K562 (cell line): Measurements from ENCODE around the gene EZH2. TPM values are rescaled to one million over a fixed set of nuclear protein-coding genes. Genes with fewer than 3 reads are reported as not detected.

Experiments
- ATF1 ChIP-seq, 2 experiments: fragments of 450-650 bp in 1 of 2; IDR thresholded peaks; 2 replicates each; pipeline ENCODE4 v1.6.1; 2016; ENCODE audit warnings: missing compliant biosample characterization in 1 of 2, missing genetic modification characterization in 1 of 2
- CCNT2 ChIP-seq: IDR thresholded peaks from 2 replicates; pipeline ENCODE4 v1.6.1; 2011; ENCODE audit warnings: borderline replicate concordance, low read depth, mild to moderate bottlenecking, moderate library complexity, mixed read lengths, low read length; ENCODE audit not compliant: insufficient read length; ENCODE audit errors: extremely low read depth
- E2F8 ChIP-seq: fragments of 450-650 bp; IDR thresholded peaks from 2 replicates; pipeline ENCODE4 v1.7.1; 2018; ENCODE audit warnings: mild to moderate bottlenecking, low read depth; ENCODE audit not compliant: partially characterized antibody
- GATAD2A ChIP-seq: fragments of 450-650 bp; IDR thresholded peaks from 2 replicates; pipeline ENCODE4 v1.6.1; 2017
- JUND ChIP-seq, 2 experiments: IDR thresholded peaks; 2 replicates in 1 of 2; 3 replicates in 1 of 2; pipeline ENCODE4 v1.6.1; 2011; ENCODE audit warnings: borderline replicate concordance in 2 of 2, low read depth in 2 of 2, low read length in 2 of 2, improper control_type of control experiment in 1 of 2, missing biosample characterization in 1 of 2, missing genetic modification characterization in 1 of 2, missing genetic modification reagents in 1 of 2
- KLF16 ChIP-seq: IDR thresholded peaks from 2 replicates; pipeline ENCODE4 v1.6.1; 2016; ENCODE audit warnings: antibody characterized with exemption
- NCOA4 ChIP-seq: fragments of 450-650 bp; IDR thresholded peaks from 2 replicates; pipeline ENCODE4 v1.6.1; 2018; ENCODE audit warnings: mild to moderate bottlenecking; ENCODE audit not compliant: partially characterized antibody
- NCOR1 ChIP-seq: fragments of 450-650 bp; IDR thresholded peaks from 2 replicates; pipeline ENCODE4 v1.6.1; 2016; ENCODE audit warnings: mild to moderate bottlenecking, moderate library complexity
- NFE2 ChIP-seq: IDR thresholded peaks from 2 replicates; pipeline ENCODE4 v1.6.1; 2014; ENCODE audit warnings: antibody characterized with exemption, low read depth
- NFIC ChIP-seq: fragments of 450-650 bp; IDR thresholded peaks from 2 replicates; pipeline ENCODE4 v1.6.1; 2017; ENCODE audit warnings: mild to moderate bottlenecking, inconsistent platforms
- SMAD4 ChIP-seq: fragments of 250-450 bp; sonication (Bioruptor Pico); conservative IDR thresholded peaks from 2 replicates; pipeline ENCODE4 v1.8.0; 2021; ENCODE audit warnings: inconsistent platforms, mild to moderate bottlenecking, moderate library complexity
- TEAD1 ChIP-seq, 2 experiments: fragments of 450-650 bp in 1 of 2; sonication (generic) in 1 of 2; formaldehyde crosslinking; IDR thresholded peaks; 2 replicates each; pipeline versions ENCODE4 v1.4.0 to v1.8.0; 2020 to 2022; ENCODE audit warnings: mild to moderate bottlenecking in 2 of 2, missing genetic modification reagents in 1 of 2
- TOE1 ChIP-seq, 2 experiments: fragments of 450-650 bp in 1 of 2; sonication (generic) in 1 of 2; formaldehyde crosslinking in 1 of 2; IDR thresholded peaks; 2 replicates each; pipeline versions ENCODE4 v1.7.1 to v1.8.0; 2016 to 2022; ENCODE audit warnings: borderline replicate concordance in 2 of 2, mild to moderate bottlenecking in 2 of 2, antibody characterized with exemption in 1 of 2, inconsistent platforms in 1 of 2, low read depth in 1 of 2, missing genetic modification reagents in 1 of 2, moderate library complexity in 1 of 2
- TRIM24 ChIP-seq, 2 experiments: fragments of 450-650 bp; IDR thresholded peaks; 2 replicates each; pipeline ENCODE4 v1.6.1; 2016
- XRCC4 ChIP-seq: IDR thresholded peaks from one replicate; pipeline ENCODE4 v1.6.1; 2011; ENCODE audit not compliant: insufficient read depth, insufficient read length; ENCODE audit errors: extremely low read depth
- polyA plus RNA-seq, 8 experiments: library from polyadenylated mRNA; depleted of rRNA in 4 of 8; stranded (reverse) in 5 of 8; unstranded in 3 of 8; fragments of >200 nt; fragmentation: Nextera tagmentation in 2 of 8; fragmentation: Illumina TruSeq in 1 of 8; extraction: Ambion mirVana in 2 of 8; extraction: Trizol in 1 of 8; gene quantifications; 2 replicates each; pipeline versions ENCODE4 v1.2.1 to v1.2.3, GENCODE V29; 2011 to 2014; ENCODE audit warnings: inconsistent platforms in 1 of 8, missing spikeins in 1 of 8
- total RNA-seq, 7 experiments: library from RNA; depleted of rRNA in 6 of 7; stranded (reverse); fragments of >200 nt in 6 of 7; fragmentation: Illumina TruSeq in 2 of 7; extraction: Trizol in 2 of 7; gene quantifications; 2 replicates each; pipeline versions ENCODE4 v1.2.1 to v1.2.3, GENCODE V29; 2011 to 2021; ENCODE audit warnings: low replicate concordance in 1 of 7
- TF ChIP-seq, protein P1 (sequence below): sonication (generic); formaldehyde crosslinking; IDR thresholded peaks from 2 replicates; pipeline ENCODE4 v1.8.1; 2023; ENCODE audit warnings: missing genetic modification reagents, mild to moderate bottlenecking, borderline replicate concordance
- TF ChIP-seq, protein P2 (sequence below), 2 experiments: IDR thresholded peaks; 2 replicates each; pipeline ENCODE4 v1.6.1; 2011; ENCODE audit warnings: borderline replicate concordance in 1 of 2, control low read depth in 1 of 2, low read depth in 1 of 2, low read length in 1 of 2, mild to moderate bottlenecking in 1 of 2, mixed read lengths in 1 of 2, moderate library complexity in 1 of 2; ENCODE audit not compliant: insufficient read depth in 1 of 2, insufficient read length in 1 of 2, poor library complexity in 1 of 2, severe bottlenecking in 1 of 2; ENCODE audit errors: extremely low read depth in 1 of 2

The EZH2 gene
- total and polyA plus RNA-seq, 9 of the 15 experiments (the other 6 are each of a cell fraction or from before 2014, with no cell fraction given), result 48.7 to 175 (median 98.6) TPM

DNA sequence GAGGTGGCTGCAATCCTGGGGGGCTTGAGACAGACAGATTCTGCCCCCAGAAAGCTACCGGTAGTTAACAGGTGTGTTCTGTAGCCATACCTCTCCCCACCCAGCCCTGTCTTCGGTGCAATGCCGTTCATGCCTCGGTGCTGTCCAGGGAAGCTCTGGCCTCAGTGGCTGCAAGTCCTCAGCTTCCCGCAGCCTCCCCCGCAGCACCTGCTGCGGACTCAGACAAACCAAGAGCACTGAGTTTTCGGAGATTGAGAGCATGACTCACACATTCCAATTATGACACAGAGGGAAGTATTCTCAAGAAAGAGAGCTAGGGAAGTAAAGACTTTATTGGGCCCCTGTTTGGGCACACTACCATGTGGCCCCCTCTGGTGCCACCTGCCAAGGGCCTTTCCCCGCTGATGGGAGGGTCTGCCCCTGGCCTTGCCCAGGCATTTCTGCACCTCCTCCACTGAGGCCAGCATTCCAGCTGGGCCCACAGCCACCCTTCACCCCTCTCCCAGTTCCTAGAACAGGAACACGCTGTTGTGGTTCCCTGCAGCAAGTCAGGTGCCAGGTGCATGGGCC is 30.2 kb upstream of the EZH2 start (continued):
- TF ChIP-seq, protein P1, sequence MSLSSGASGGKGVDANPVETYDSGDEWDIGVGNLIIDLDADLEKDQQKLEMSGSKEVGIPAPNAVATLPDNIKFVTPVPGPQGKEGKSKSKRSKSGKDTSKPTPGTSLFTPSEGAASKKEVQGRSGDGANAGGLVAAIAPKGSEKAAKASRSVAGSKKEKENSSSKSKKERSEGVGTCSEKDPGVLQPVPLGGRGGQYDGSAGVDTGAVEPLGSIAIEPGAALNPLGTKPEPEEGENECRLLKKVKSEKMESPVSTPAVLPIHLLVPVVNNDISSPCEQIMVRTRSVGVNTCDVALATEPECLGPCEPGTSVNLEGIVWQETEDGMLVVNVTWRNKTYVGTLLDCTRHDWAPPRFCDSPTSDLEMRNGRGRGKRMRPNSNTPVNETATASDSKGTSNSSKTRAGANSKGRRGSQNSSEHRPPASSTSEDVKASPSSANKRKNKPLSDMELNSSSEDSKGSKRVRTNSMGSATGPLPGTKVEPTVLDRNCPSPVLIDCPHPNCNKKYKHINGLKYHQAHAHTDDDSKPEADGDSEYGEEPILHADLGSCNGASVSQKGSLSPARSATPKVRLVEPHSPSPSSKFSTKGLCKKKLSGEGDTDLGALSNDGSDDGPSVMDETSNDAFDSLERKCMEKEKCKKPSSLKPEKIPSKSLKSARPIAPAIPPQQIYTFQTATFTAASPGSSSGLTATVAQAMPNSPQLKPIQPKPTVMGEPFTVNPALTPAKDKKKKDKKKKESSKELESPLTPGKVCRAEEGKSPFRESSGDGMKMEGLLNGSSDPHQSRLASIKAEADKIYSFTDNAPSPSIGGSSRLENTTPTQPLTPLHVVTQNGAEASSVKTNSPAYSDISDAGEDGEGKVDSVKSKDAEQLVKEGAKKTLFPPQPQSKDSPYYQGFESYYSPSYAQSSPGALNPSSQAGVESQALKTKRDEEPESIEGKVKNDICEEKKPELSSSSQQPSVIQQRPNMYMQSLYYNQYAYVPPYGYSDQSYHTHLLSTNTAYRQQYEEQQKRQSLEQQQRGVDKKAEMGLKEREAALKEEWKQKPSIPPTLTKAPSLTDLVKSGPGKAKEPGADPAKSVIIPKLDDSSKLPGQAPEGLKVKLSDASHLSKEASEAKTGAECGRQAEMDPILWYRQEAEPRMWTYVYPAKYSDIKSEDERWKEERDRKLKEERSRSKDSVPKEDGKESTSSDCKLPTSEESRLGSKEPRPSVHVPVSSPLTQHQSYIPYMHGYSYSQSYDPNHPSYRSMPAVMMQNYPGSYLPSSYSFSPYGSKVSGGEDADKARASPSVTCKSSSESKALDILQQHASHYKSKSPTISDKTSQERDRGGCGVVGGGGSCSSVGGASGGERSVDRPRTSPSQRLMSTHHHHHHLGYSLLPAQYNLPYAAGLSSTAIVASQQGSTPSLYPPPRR (CRISPR knock-in tag), result 0 out of 2 replicates have a peak, but pooled peaks have one; percentile 71
- TF ChIP-seq NFIC (peak; percentile 17; the same call in 1 of the 2 replicates), TOE1 (IDR thresholded peaks at IDR 0.05; ENCODE audit: borderline replicate concordance) (no peak), TOE1 (CRISPR knock-in tag; IDR thresholded peaks at IDR 0.05; ENCODE audit: borderline replicate concordance, low read depth) (no peak), JUND (IDR thresholded peaks at IDR 0.05; ENCODE audit: borderline replicate concordance, low read depth, low read length) (peak; percentile 98), JUND (tag; IDR thresholded peaks at IDR 0.05; ENCODE audit: borderline replicate concordance, low read depth, low read length) (peak; percentile 95; the same call in 2 of the 3 replicates), KLF16 (peak; percentile 61; the same call in 1 of the 2 replicates), ATF1 (CRISPR knock-in tag; IDR thresholded peaks at IDR 0.05) (no peak), ATF1 (tag; IDR thresholded peaks at IDR 0.05) (peak; percentile 26; the same call in 1 of the 2 replicates), E2F8 (peak; percentile 47), GATAD2A (0 out of 2 replicates have a peak, but pooled peaks have one; percentile 46), TEAD1 (CRISPR knock-in tag; IDR thresholded peaks at IDR 0.05) (peak; percentile 67 to 92; a peak in 2 of 4 replicates), NFE2 (peak; percentile 50), NCOA4 (no peak), CCNT2 (peak; percentile 61), NCOR1 (peak; percentile 44; the same call in 1 of the 2 replicates), SMAD4 (peak; percentile 73), XRCC4 (no peak), TRIM24 (IDR thresholded peaks at IDR 0.05) (peak; percentile 6 to 23; a peak in 1 of 4 replicates)
- TF ChIP-seq, protein P2, sequence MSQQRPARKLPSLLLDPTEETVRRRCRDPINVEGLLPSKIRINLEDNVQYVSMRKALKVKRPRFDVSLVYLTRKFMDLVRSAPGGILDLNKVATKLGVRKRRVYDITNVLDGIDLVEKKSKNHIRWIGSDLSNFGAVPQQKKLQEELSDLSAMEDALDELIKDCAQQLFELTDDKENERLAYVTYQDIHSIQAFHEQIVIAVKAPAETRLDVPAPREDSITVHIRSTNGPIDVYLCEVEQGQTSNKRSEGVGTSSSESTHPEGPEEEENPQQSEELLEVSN (IDR thresholded peaks at IDR 0.05; ENCODE audit: borderline replicate concordance in 1 of 2, extremely low read depth in 1 of 2, insufficient read depth in 1 of 2, insufficient read length in 1 of 2, low read depth in 1 of 2, low read length in 1 of 2, poor library complexity in 1 of 2, severe bottlenecking in 1 of 2), result peak in 1 of 2 experiments; percentile 17
